ENCODE data around the gene PNPLA6.
"Not testable (repeated sequence)": the region's sequence is repeated elsewhere in the genome, so short reads cannot be mapped to it uniquely, and the experiment has no call there.

The PNPLA6 gene

DNA sequence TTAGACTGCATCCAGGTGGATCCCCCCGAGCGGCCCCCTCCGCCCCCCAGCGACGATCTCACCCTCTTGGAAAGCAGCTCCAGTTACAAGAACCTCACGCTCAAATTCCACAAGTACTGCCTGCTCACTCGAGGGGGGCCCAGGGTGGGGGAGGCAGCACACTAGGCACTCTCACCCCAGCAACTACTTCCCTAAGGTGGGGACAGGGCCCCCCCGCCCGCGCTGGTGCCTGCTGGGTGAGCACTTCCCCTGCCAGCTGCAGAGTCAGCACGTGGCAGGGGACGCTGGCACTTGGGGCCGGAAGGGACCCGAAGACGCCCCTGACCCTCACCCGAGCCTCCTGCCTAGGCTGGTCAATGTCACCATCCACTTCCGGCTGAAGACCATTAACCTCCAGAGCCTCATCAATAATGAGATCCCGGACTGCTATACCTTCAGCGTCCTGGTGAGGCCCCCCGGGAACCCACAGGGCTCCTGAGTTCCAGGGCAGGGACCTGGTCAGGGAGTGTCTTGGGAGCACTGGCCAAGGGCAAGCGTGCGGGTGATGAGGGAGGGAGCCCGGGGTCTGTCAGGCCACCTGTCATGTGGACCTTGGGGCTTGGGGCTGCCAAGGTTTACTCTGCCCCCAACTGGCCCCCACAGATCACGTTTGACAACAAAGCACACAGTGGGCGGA lies 7.9 kb upstream of the PNPLA6 start:
- no peak overlapping the region for H3K27ac ChIP-seq (ENCODE audit: low read length)
- peaks cover 9% of the 10 kb centered on the region for H3K36me3 ChIP-seq (ENCODE audit: insufficient read depth, low read depth, low read length)
- H3K9ac ChIP-seq (ENCODE audit: low read depth, low read length), result no peak overlapping the region
- H3K27me3 ChIP-seq (ENCODE audit: insufficient read depth, low read length), result no peaks in the 10 kb centered on the region
- H3K9me3 ChIP-seq (ENCODE audit: insufficient read depth, low read depth, low read length), result no peaks in the 10 kb centered on the region
- H3K4me3 ChIP-seq (ENCODE audit: low read length), result no peak overlapping the region
- no peaks in the 10 kb centered on the region for H3K4me1 ChIP-seq (ENCODE audit: insufficient read depth, low read length)

DNA sequence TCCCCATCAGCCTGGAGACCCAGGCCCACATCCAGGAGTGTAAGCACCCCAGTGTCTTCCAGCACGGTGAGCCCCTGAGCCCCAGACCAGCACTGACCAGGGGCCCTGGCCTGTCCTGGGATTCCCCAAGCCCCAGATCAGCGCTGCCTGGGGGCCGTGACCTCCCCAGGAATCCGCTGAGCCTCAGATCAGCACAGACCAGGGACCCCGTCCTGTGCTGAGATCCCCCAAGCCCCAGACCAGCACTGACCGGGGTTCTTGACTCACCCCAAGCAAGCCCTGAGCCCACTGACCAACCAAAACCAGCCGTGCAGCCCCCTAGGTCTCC lies 7.4 kb upstream of the PNPLA6 start:
- Histone ChIP-seq H3K27me3 (ENCODE audit: insufficient read depth, low read length) (no peaks in the 10 kb centered on the region), H3K4me1 (ENCODE audit: insufficient read depth, low read length) (no peaks in the 10 kb centered on the region), H3K36me3 (ENCODE audit: insufficient read depth, low read depth, low read length) (peaks cover 9% of the 10 kb centered on the region), H3K9ac (ENCODE audit: low read depth, low read length) (no peak overlapping the region), H3K27ac (ENCODE audit: low read length) (no peak overlapping the region), H3K9me3 (ENCODE audit: insufficient read depth, low read depth, low read length) (no peaks in the 10 kb centered on the region), H3K4me3 (ENCODE audit: low read length) (no peak overlapping the region)

DNA sequence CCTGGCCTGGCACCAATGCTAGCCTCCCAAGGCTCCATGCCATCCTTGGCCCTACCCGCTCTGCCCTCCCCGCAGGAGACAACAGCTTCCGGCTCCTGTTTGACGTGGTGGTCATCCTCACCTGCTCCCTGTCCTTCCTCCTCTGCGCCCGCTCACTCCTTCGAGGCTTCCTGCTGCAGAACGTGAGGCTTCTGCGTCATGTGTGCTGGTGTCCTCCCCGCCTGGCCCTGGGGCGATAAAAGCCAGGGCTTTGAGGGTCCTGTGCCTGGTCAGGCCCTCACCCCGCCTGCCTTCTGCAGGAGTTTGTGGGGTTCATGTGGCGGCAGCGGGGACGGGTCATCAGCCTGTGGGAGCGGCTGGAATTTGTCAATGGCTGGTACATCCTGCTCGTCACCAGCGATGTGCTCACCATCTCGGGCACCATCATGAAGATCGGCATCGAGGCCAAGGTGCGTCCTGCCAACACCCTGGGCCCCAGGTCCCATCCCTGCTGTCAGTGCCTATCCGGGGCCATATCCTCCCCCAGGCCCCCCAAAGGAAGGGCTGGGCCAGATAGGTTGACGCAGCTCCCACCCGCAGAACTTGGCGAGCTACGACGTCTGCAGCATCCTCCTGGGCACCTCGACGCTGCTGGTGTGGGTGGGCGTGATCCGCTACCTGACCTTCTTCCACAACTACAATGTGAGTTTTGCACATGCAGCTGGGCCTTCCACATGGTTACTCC lies 6.8 kb upstream of the PNPLA6 start:
- Histone ChIP-seq H3K4me1 (ENCODE audit: insufficient read depth, low read length) (no peaks in the 10 kb centered on the region), H3K36me3 (ENCODE audit: insufficient read depth, low read depth, low read length) (peaks cover 9% of the 10 kb centered on the region), H3K9ac (ENCODE audit: low read depth, low read length) (no peak overlapping the region), H3K27ac (ENCODE audit: low read length) (no peak overlapping the region), H3K4me3 (ENCODE audit: low read length) (no peak overlapping the region), H3K9me3 (ENCODE audit: insufficient read depth, low read depth, low read length) (no peaks in the 10 kb centered on the region), H3K27me3 (ENCODE audit: insufficient read depth, low read length) (no peaks in the 10 kb centered on the region)

DNA sequence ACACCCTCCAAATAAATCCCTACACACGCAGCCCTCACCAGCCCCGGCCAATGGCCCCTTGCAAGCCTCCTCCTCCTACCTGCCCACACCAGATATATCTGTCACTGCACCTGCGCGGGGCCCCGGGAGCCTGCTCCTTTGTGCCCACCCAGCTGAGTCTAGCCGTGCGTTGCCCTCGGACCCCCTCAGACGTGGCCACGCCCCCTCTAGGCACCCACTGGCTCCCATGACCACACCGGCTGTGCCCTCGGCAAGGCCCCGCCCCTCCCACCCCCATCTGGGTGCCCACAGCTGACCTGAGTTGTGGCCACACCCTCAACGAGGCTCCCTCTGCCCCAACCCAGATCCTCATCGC lies 6.3 kb upstream of the PNPLA6 start:
- Histone ChIP-seq H3K36me3 (ENCODE audit: insufficient read depth, low read depth, low read length) (peaks cover 9% of the 10 kb centered on the region), H3K27ac (ENCODE audit: low read length) (no peak overlapping the region), H3K27me3 (ENCODE audit: insufficient read depth, low read length) (no peaks in the 10 kb centered on the region), H3K9ac (ENCODE audit: low read depth, low read length) (no peak overlapping the region), H3K4me1 (ENCODE audit: insufficient read depth, low read length) (no peaks in the 10 kb centered on the region), H3K4me3 (ENCODE audit: low read length) (no peak overlapping the region), H3K9me3 (ENCODE audit: insufficient read depth, low read depth, low read length) (no peaks in the 10 kb centered on the region)

DNA sequence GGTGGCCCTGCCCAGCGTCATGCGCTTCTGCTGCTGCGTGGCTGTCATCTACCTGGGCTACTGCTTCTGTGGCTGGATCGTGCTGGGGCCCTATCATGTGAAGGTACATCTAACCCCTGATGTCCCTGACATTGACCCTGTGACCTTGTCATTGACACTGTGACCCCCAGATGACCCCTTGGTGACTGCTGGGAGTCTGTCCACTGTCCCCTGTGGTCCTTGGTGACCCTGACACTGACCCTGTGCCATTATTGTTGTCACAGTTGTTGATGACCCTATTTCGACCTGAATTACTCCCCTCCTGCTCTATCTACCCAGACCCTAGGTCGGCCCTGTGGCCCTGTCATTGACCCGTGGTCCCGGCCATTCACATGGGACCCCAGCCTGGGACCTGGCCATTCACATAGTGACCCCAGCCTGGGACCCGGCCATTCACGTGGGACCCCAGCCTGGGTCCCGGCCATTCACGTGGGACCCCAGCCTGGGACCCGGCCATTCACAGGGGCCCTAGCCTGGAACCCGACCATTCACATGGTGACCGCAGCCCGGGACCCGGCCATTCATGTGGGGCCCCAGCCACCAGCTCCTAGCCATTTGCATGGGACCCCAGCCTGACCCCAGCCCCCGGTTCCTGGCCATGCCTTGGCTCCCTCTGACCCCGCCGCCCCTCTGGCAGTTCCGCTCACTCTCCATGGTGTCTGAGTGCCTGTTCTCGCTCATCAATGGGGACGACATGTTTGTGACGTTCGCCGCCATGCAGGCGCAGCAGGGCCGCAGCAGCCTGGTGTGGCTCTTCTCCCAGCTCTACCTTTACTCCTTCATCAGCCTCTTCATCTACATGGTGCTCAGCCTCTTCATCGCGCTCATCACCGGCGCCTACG lies 5.7 kb upstream of the PNPLA6 start:
- Histone ChIP-seq H3K9me3 (ENCODE audit: insufficient read depth, low read depth, low read length) (no peaks in the 10 kb centered on the region), H3K27ac (ENCODE audit: low read length) (no peak overlapping the region), H3K4me3 (ENCODE audit: low read length) (no peak overlapping the region), H3K36me3 (ENCODE audit: insufficient read depth, low read depth, low read length) (peaks cover 9% of the 10 kb centered on the region), H3K27me3 (ENCODE audit: insufficient read depth, low read length) (no peaks in the 10 kb centered on the region), H3K4me1 (ENCODE audit: insufficient read depth, low read length) (no peaks in the 10 kb centered on the region), H3K9ac (ENCODE audit: low read depth, low read length) (no peak overlapping the region)

DNA sequence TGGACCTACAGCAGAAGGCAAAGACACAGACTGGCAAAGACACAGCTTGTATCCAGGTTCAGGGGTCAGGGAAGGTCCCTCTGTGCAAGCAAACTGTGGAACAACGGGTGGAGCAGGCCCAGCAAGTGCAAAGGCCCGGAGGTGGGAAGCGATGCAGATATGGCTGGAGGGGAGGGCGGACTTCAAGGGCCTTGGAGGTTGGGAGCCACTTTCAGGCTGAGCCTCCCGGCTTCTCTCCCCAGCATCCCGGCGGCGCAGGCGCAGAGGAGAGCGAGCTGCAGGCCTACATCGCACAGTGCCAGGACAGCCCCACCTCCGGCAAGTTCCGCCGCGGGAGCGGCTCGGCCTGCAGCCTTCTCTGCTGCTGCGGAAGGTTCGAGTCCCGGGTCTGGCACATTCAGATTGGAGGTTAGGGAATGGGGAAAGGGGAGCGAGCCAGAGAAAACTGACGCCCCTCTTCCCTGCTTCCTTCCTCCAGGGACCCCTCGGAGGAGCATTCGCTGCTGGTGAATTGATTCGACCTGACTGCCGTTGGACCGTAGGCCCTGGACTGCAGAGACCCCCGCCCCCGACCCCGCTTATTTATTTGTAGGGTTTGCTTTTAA lies 2.1 kb upstream of the PNPLA6 start:
- Histone ChIP-seq H3K27ac (ENCODE audit: low read length) (peak overlapping the region; percentile 56), H3K9ac (ENCODE audit: low read depth, low read length) (peak overlapping the region; percentile 90), H3K4me1 (ENCODE audit: insufficient read depth, low read length) (no peaks in the 10 kb centered on the region), H3K4me3 (ENCODE audit: low read length) (peak overlapping the region; percentile 94), H3K36me3 (ENCODE audit: insufficient read depth, low read depth, low read length) (peaks cover 22% of the 10 kb centered on the region), H3K9me3 (ENCODE audit: insufficient read depth, low read depth, low read length) (no peaks in the 10 kb centered on the region), H3K27me3 (ENCODE audit: insufficient read depth, low read length) (no peaks in the 10 kb centered on the region)

DNA sequence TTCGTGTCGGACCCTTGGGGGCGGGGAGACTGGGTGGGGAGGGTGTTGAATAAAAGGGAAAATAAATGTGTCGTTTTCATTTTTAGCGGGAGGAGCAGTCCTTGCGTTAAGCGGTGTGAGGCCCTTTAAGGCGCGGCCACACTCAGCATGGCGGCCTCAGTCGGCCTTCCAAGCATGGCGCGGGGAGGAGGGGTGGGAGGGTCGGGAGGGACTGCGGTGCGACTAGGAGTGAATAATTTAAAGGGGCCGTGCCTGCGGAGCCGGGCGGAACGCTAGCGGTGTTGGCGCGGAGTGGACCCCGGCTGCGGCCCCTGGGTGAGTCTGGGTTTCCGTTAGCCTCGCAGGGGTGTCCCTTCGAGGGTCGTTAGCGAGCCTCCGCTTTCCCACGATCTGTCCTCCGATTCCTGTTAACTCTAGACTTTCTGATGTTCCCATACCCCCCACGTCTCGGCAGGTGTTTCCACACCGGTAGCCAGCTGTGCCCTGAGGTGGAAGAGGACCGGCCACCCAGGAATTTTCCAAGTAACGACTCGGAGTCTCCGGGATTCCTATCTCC lies 1.5 kb upstream of the PNPLA6 start:
- Histone ChIP-seq H3K36me3 (ENCODE audit: insufficient read depth, low read depth, low read length) (peaks cover 27% of the 10 kb centered on the region), H3K27ac (ENCODE audit: low read length) (peak overlapping the region; percentile 56), H3K4me1 (ENCODE audit: insufficient read depth, low read length) (no peaks in the 10 kb centered on the region), H3K4me3 (ENCODE audit: low read length) (peak overlapping the region; percentile 94), H3K27me3 (ENCODE audit: insufficient read depth, low read length) (no peaks in the 10 kb centered on the region), H3K9me3 (ENCODE audit: insufficient read depth, low read depth, low read length) (no peaks in the 10 kb centered on the region), H3K9ac (ENCODE audit: low read depth, low read length) (peak overlapping the region; percentile 90)

DNA sequence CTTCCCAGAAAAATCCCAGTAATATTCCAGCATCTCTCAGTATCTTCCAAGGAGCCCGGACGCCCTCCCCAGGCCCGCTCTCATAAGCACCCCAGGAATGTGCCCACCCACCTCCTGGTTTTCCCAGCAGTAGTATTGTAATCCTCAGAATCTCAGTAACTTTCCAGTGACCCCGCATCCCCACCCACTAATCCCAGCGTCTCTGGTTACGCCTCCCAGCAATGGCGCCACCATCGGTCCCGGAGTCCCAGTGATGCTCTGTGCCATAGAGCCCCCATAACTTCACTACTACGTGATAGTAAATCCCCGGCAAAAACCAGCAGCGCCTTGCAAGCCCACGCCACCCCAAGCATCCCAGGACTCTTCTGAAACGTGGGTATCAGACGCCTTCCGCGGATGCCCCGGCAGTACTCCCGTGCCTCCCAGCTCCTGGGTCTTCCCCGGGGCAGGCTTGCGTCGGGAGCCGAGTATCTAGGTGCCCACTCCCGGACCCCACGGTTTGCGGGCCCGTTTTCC lies 928 bp upstream of the PNPLA6 start:
- Histone ChIP-seq H3K27ac (ENCODE audit: low read length) (peak overlapping the region; percentile 72), H3K4me3 (ENCODE audit: low read length) (peak overlapping the region; percentile 94), H3K4me1 (ENCODE audit: insufficient read depth, low read length) (no peaks in the 10 kb centered on the region), H3K36me3 (ENCODE audit: insufficient read depth, low read depth, low read length) (peaks cover 24% of the 10 kb centered on the region), H3K27me3 (ENCODE audit: insufficient read depth, low read length) (no peaks in the 10 kb centered on the region), H3K9ac (ENCODE audit: low read depth, low read length) (peak overlapping the region; percentile 79; the same call in 1 of the 2 replicates), H3K9me3 (ENCODE audit: insufficient read depth, low read depth, low read length) (no peaks in the 10 kb centered on the region)

DNA sequence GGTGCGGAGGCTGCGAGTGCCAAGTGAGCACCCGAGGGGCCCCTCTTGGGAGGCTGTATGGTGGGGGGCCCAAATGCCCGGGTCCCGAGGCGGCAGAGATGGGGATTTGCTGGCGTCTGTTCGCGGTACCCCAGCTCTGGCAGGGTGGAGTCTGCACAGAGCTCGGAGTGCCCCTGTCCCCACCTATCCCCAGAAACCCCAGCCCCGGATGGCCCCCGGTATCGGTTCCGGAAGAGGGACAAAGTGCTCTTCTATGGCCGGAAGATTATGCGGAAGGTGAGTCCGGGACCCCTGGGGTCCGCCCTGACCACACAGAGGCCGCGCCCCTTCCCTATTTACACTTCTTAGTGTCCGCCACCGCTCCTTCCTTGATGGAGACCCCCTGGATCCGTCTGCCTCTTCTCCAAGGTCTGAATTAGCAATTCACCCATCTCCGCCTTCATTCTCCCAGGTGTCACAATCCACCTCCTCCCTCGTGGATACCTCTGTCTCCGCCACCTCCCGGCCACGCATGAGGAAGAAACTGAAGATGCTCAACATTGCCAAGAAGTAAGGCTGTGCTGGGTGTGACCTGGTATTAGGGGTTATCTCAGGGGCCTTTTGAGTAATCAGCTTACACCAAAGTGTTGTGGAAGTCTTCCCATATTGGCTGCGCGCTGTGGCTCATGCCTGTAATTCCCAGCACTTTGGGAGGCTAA lies 630 bp downstream of the PNPLA6 start:
- Histone ChIP-seq H3K9ac (ENCODE audit: low read depth, low read length) (peak overlapping the region; percentile 49; the same call in 1 of the 2 replicates), H3K27me3 (ENCODE audit: insufficient read depth, low read length) (no peaks in the 10 kb centered on the region), H3K4me3 (ENCODE audit: low read length) (peak overlapping the region; percentile 94), H3K4me1 (ENCODE audit: insufficient read depth, low read length) (no peaks in the 10 kb centered on the region), H3K9me3 (ENCODE audit: insufficient read depth, low read depth, low read length) (no peaks in the 10 kb centered on the region), H3K36me3 (ENCODE audit: insufficient read depth, low read depth, low read length) (peaks cover 31% of the 10 kb centered on the region), H3K27ac (ENCODE audit: low read length) (peak overlapping the region; percentile 11)

DNA sequence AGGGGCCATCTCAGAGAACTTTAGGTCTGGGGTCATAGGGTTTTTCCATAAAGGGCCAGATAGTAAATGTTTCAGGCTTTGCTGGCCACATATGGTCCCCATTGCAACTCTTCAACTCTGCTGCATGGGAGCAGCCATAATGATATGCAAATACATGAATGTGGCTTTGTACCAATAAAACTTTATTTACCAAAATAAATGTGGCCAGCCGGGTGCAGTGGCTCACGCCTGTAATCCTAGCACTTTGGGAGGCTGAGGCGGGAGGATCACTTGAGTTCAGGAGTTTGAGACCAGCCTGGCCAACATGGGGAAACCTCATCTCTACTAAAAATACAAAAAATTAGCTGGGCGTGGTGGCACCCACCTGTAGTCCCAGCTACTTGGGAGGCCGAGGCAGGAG lies 3.5 kb downstream of the PNPLA6 start:
- not testable (repeated sequence) for H3K27ac ChIP-seq (ENCODE audit: low read length); H3K27me3 ChIP-seq (ENCODE audit: insufficient read depth, low read length)
- H3K36me3 ChIP-seq (ENCODE audit: insufficient read depth, low read depth, low read length), result peaks cover 48% of the 10 kb centered on the region

More for the DNA sequence above, 3.5 kb downstream of the PNPLA6 start:
- not testable (repeated sequence) for H3K4me3 ChIP-seq (ENCODE audit: low read length); H3K9ac ChIP-seq (ENCODE audit: low read depth, low read length); H3K9me3 ChIP-seq (ENCODE audit: insufficient read depth, low read depth, low read length); H3K4me1 ChIP-seq (ENCODE audit: insufficient read depth, low read length)
